Stomach (tissue), 9 donors: Measurements from ENCODE around the gene LRIG1. TPM values are rescaled to one million over a fixed set of nuclear protein-coding genes. Genes with fewer than 3 reads are reported as not detected.
A peak's percentile ranks its signal among the peaks of the same experiment; 100 is the strongest.

Experiments
- DNase-seq, 2 donors: peaks; one replicate each; pipeline versions ENCODE4 v3.0.0 to v3.0.0-alpha.2; 2013 to 2019
- H3K27ac ChIP-seq, 5 donors: fragments of 200-600 bp in 4 of 5; sonication (generic) in 4 of 5; one replicate each; pipeline ENCODE4 v1.5.1; 2013 to 2019; ENCODE audit warnings: mild to moderate bottlenecking in 1 of 5, moderate library complexity in 1 of 5
- H3K27me3 ChIP-seq, 3 donors: fragments of 200-600 bp; sonication (generic); one replicate each; pipeline ENCODE4 v1.5.1; 2017 to 2019; ENCODE audit warnings: mixed run types in 1 of 3
- H3K36me3 ChIP-seq, 4 donors: fragments of 200-600 bp; sonication (generic); 1 replicate in 3 of 4; 2 replicates in 1 of 4; pipeline ENCODE4 v1.5.1; 2016 to 2019
- H3K4me1 ChIP-seq, 4 donors: fragments of 200-600 bp; sonication (generic); one replicate each; pipeline ENCODE4 v1.5.1; 2016 to 2019
- H3K4me3 ChIP-seq, 4 donors: fragments of 200-600 bp; sonication (generic) in 3 of 4; one replicate each; pipeline ENCODE4 v1.5.1; 2016 to 2019; ENCODE audit warnings: mild to moderate bottlenecking in 1 of 4
- H3K9me3 ChIP-seq, 4 donors: fragments of 200-600 bp; sonication (generic); one replicate each; pipeline ENCODE4 v1.5.1; 2016 to 2019
- EP300 ChIP-seq: sonication (generic); formaldehyde crosslinking; IDR thresholded peaks from one replicate; pipeline ENCODE4 v1.6.1; 2017; ENCODE audit warnings: antibody characterized with exemption
- POLR2A ChIP-seq, 4 donors: fragments of 450-650 bp; IDR thresholded peaks; one replicate each; pipeline ENCODE4 v1.6.1; 2016; ENCODE audit warnings: antibody characterized with exemption in 4 of 4, control low read depth in 2 of 4, mild to moderate bottlenecking in 1 of 4, moderate library complexity in 1 of 4
- POLR2AphosphoS5 ChIP-seq, 3 donors: sonication (generic); formaldehyde crosslinking; IDR thresholded peaks; one replicate each; pipeline ENCODE4 v1.6.1; 2016; ENCODE audit warnings: antibody characterized with exemption in 3 of 3
- WGBS, 5 donors: extraction: QIAGEN DNeasy Blood & Tissue Kit in 3 of 5; methylation state at CpG; one replicate each; pipeline versions ENCODE4 v1.1.5 to v1.1.7; 2013 to 2018; 5-methylcytosine and 5-hydroxymethylcytosine counted together
- intact Hi-C: fragments of 100-400 bp; cut with DNase I; formaldehyde crosslinking; loops from one replicate; pipeline ENCODE4 v1.15.1; 2023; ENCODE audit warnings: low total_unique reads
- polyA plus RNA-seq, 3 donors: library from polyadenylated mRNA; stranded (reverse); fragments of 200-250 nt; gene quantifications; one replicate each; pipeline ENCODE4 v1.2.3, GENCODE V29; 2013
- total RNA-seq, 5 donors: library from RNA; depleted of rRNA; stranded (reverse); fragments of >200 nt; gene quantifications; one replicate each; pipeline versions ENCODE4 v1.1.0 to v1.2.3, GENCODE V29; 2014 to 2016
- TF ChIP-seq, protein P1 (sequence below), 7 experiments: fragments of 450-650 bp in 4 of 7; fragments of 200-600 bp in 3 of 7; sonication (generic) in 3 of 7; IDR thresholded peaks; one replicate each; pipeline ENCODE4 v1.5.1; 2016 to 2019; ENCODE audit warnings: antibody characterized with exemption in 7 of 7, control low read depth in 2 of 7, mild to moderate bottlenecking in 1 of 7
- donor health status: healthy with polysubstance abuse.
- donor health status: Bipolar disorder and iron deficiency.
- donor health status: healthy.

LRIG1 gene
- total and polyA plus RNA-seq, 8 donors, result 20.2 to 278 (median 87.0) TPM

DNA sequence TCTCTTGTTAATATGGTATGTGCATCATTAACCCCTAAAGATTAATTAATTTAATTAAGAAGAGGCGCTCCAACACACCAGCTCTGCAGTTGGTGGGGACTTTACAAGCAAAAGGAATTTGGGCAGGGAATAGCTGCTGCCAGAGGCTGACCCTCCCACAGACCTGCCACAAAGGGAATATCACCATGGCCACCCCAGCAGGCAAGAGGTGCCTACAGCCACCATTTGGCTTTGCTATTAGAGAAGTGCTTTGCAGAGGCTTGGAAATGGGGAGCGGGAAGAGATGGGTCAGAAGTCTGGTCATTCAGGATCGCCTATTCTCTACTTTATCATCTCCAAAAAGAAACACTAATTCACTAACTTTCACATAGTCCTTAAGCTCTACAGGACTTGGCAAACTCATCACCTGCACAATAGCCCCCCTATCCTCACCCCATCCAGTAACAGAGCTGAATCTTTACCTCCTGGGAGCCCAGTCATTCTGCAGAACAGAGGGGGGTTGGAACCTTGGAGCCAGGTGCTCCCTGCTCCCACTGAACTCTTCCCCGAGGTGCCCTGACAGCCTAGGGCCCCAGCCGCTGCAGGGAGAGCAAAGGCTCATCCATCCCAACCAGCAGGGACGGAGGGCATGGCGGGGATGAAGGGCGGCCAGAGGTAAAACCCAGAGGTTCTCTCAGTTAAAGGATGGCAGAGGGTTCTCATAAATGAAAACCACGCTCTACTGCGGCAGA, 29.7 kb downstream of the LRIG1 start:
- Histone ChIP-seq H3K36me3 (no peaks in the 10 kb centered on the region), H3K9me3 (no peaks in the 10 kb centered on the region), H3K27me3 (no peaks in the 10 kb centered on the region), H3K4me3 (no peak overlapping the region), H3K4me1 (peaks cover 59 to 99% (median 80%) of the 10 kb centered on the region in 4 donors), H3K27ac (peak overlapping the region in 2 of 5 donors; percentile 73 to 96)
- no peak for DNase-seq
- 86 to 97% (median 94%) methylated on average over 9 to 10 of the region's 10 CpGs for WGBS, 5 donors
- intact Hi-C loops, result no loop called here
- TF ChIP-seq POLR2A (IDR thresholded peaks at IDR 0.05) (no peak), EP300 (no peak), POLR2AphosphoS5 (IDR thresholded peaks at IDR 0.05) (no peak)
- TF ChIP-seq, protein P1, sequence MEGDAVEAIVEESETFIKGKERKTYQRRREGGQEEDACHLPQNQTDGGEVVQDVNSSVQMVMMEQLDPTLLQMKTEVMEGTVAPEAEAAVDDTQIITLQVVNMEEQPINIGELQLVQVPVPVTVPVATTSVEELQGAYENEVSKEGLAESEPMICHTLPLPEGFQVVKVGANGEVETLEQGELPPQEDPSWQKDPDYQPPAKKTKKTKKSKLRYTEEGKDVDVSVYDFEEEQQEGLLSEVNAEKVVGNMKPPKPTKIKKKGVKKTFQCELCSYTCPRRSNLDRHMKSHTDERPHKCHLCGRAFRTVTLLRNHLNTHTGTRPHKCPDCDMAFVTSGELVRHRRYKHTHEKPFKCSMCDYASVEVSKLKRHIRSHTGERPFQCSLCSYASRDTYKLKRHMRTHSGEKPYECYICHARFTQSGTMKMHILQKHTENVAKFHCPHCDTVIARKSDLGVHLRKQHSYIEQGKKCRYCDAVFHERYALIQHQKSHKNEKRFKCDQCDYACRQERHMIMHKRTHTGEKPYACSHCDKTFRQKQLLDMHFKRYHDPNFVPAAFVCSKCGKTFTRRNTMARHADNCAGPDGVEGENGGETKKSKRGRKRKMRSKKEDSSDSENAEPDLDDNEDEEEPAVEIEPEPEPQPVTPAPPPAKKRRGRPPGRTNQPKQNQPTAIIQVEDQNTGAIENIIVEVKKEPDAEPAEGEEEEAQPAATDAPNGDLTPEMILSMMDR (IDR thresholded peaks at IDR 0.05), result no peak

DNA sequence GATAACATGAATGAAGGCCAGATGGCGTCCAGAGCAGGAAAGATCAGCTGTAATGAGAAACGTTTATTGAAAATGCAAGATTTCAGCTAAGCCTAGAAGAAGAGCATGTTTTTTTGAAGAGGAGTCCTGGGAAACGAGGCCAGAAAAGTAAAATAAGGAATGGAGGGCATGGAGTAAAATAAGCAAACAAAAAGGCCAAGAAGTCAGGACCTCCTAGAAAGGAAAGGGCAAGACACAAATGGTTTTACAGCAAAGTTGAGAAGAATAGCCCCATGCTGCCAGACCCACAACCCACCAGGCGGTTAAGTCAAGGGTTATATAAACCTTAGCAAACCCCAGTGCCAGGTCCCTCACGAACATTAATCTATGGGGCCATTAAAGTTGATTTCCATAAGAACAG, 30.5 kb downstream of the LRIG1 start:
- Histone ChIP-seq H3K9me3 (no peaks in the 10 kb centered on the region), H3K4me3 (no peak overlapping the region), H3K4me1 (peaks cover 50 to 99% (median 75%) of the 10 kb centered on the region in 4 donors), H3K27me3 (no peaks in the 10 kb centered on the region), H3K36me3 (no peaks in the 10 kb centered on the region), H3K27ac (peak overlapping the region in 3 of 5 donors; percentile 10 to 60 (median 14))
- 61 to 72% (median 69%) methylated on average over 5 of the region's 5 CpGs for WGBS, 5 donors
- TF ChIP-seq, protein P1 (IDR thresholded peaks at IDR 0.05), result no peak
- no peak for TF ChIP-seq EP300
- no peak for TF ChIP-seq POLR2A (IDR thresholded peaks at IDR 0.05)
- TF ChIP-seq POLR2AphosphoS5 (IDR thresholded peaks at IDR 0.05), result no peak
- DNase-seq, result no peak
- intact Hi-C loops, result no loop called here

DNA sequence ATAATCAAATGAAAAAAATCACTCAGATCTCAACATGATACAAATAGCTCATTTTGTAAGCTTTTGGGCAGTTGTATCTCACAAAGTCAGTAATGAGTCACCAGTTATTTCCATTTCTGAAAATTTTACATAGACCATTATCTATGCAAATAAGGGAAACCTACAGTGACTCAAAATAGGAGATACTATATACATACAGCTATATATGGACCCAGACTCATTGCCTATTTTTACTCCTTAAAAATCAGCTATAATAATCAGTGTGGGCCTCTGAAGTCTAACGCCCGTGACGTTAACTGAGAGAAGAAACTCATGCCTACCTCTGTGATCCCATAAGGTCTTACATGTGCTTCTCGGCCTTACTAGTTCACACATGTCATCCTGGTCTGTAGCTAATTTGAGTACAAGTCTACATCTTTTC, 31.6 kb downstream of the LRIG1 start:
- Histone ChIP-seq H3K27me3 (no peaks in the 10 kb centered on the region), H3K4me3 (no peak overlapping the region), H3K9me3 (no peaks in the 10 kb centered on the region), H3K4me1 (peaks cover 45 to 99% (median 72%) of the 10 kb centered on the region in 4 donors), H3K36me3 (no peaks in the 10 kb centered on the region), H3K27ac (peak overlapping the region in 3 of 5 donors; percentile 14 to 60 (median 23))
- no peak for DNase-seq
- TF ChIP-seq, protein P1 (IDR thresholded peaks at IDR 0.05), result no peak
- TF ChIP-seq POLR2AphosphoS5 (IDR thresholded peaks at IDR 0.05), result no peak
- TF ChIP-seq EP300, result no peak
- TF ChIP-seq POLR2A (IDR thresholded peaks at IDR 0.05), result no peak
- WGBS, 5 donors, result 78 to 89% (median 83%) methylated on average over 4 of the region's 4 CpGs
- intact Hi-C loops, result no loop called here

DNA sequence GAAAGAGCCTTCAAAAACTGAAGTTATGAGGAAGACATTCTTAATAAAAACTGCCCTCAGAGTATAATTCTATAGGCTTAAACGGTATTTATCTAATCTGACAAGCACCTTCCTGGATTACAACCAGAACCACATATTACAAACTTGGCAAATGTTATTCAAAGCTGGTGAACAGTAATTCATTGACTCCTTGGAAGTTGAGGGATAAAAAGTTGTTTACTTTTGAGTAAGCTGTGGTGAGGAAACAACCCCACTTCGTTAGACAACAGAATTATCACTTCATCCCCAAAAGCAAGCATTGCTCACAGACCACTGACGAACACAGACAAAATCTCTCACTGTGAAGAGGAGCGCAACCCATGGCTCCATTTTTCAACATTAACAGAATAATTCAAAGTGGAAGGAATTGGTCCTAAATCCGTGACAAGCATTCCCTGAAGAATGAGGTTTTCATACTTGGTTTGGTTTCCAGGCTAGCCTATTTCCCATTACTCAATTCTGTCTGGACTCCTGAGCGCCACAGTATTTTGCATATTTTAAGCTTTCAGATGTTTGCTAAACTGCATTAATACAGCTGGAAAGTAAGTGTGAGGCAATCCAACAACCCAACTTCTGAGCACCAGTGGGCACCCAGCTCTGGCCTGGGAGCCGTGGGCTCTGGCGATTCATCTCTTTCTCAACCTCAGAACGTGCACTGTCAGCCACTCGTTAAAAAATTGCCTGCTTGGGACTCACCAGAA, 32.7 kb downstream of the LRIG1 start:
- WGBS, 5 donors, result 48 to 54% (median 52%) methylated on average over 10 of the region's 10 CpGs
- H3K36me3 ChIP-seq, result no peaks in the 10 kb centered on the region
- intact Hi-C loops, result no loop called here
- no peak overlapping the region for H3K4me3 ChIP-seq
- TF ChIP-seq, protein P1 (IDR thresholded peaks at IDR 0.05), result no peak
- TF ChIP-seq POLR2AphosphoS5 (IDR thresholded peaks at IDR 0.05) (peak in 1 of 3 donors; percentile 43), EP300 (no peak)
- peak overlapping the region in 3 of 5 donors; percentile 23 to 63 (median 60) for H3K27ac ChIP-seq
- H3K27me3 ChIP-seq, result no peaks in the 10 kb centered on the region
- DNase-seq, result no peak
- no peaks in the 10 kb centered on the region for H3K9me3 ChIP-seq
- H3K4me1 ChIP-seq, result peaks cover 37 to 99% (median 72%) of the 10 kb centered on the region in 4 donors
